Inflammatory macrophage treated with lipopolysaccharide for 1 hour (primary cell): ENCODE measurements around the gene POLRMT.
A peak's percentile ranks its signal among the peaks of the same experiment; 100 is the strongest.
"Not testable (repeated sequence)": the region's sequence is repeated elsewhere in the genome, so short reads cannot be mapped to it uniquely, and the experiment has no call there.

Experiments
- DNase-seq, 2 donors: peaks; one replicate each; pipeline ENCODE4 v3.0.0-alpha.2; 2020 to 2022

Gene POLRMT

GRCh38 chr19:647566-648284, 14.4 kb upstream of the POLRMT start:
- no peak for DNase-seq

GRCh38 chr19:646779-647565, 13.6 kb upstream of the POLRMT start:
- DNase-seq = no peak

GRCh38 chr19:645912-646778, 12.8 kb upstream of the POLRMT start:
- no peak for DNase-seq

- DNase-seq = no peak
Observed at GRCh38 chr19:644789-645188, 11.5 kb upstream of the POLRMT start.

- DNase-seq = no peak
Observed at GRCh38 chr19:644363-644762, 11.0 kb upstream of the POLRMT start.

- no peak for DNase-seq
Observed at GRCh38 chr19:643736-644135, 10.4 kb upstream of the POLRMT start.

GRCh38 chr19:642767-643727, 9.7 kb upstream of the POLRMT start:
- no peak for DNase-seq

GRCh38 chr19:641702-642101, 8.4 kb upstream of the POLRMT start:
- no peak for DNase-seq

- no peak for DNase-seq
Observed at GRCh38 chr19:640606-641189, 7.4 kb upstream of the POLRMT start.

GRCh38 chr19:640161-640558, 6.8 kb upstream of the POLRMT start:
- no peak for DNase-seq

GRCh38 chr19:639253-640160, 6.2 kb upstream of the POLRMT start, which contains the start of gene FGF22:
FGF22 (plus strand) TSS chr19:639879; CDS start chr19:639926, 47 bp downstream.
- DNase-seq = peak; percentile 84 to 96

GRCh38 chr19:638906-639252, 5.5 kb upstream of the POLRMT start:
- no peak for DNase-seq

- no peak for DNase-seq
Observed at GRCh38 chr19:634975-635652, 1.8 kb upstream of the POLRMT start.

GRCh38 chr19:633786-634639, 676 bp upstream of the POLRMT start:
- peak in 1 of 2 donors; percentile 4 for DNase-seq

- peak; percentile 61 to 71 for DNase-seq
Observed at GRCh38 chr19:632579-633067, 714 bp downstream of the POLRMT start.

- no peak for DNase-seq
Observed at GRCh38 chr19:629961-630714, 3.2 kb downstream of the POLRMT start.

GRCh38 chr19:629515-629914, 3.8 kb downstream of the POLRMT start:
- not testable (repeated sequence) for DNase-seq

- DNase-seq = no peak
Observed at GRCh38 chr19:628168-628567, 5.2 kb downstream of the POLRMT start.
